NCI-H345 (cell line): ENCODE data around the gene ZNF202.
A peak's percentile ranks its signal among the peaks of the same experiment; 100 is the strongest.
"Not testable (repeated sequence)": the region's sequence is repeated elsewhere in the genome, so short reads cannot be mapped to it uniquely, and the experiment has no call there.

Experiments
- DNase-seq: peaks from one replicate; lab custom pipeline; 2025; lab: John Stamatoyannopoulos, UW

ZNF202 gene

GRCh38 chr11:123742031-123742723, 717 bp upstream of the ZNF202 start:
- no peak for DNase-seq

GRCh38 chr11:123740787-123741158, 687 bp downstream of the ZNF202 start:
- no peak for DNase-seq

GRCh38 chr11:123738374-123738773, 3.1 kb downstream of the ZNF202 start:
- no peak for DNase-seq

GRCh38 chr11:123736769-123737168, 4.7 kb downstream of the ZNF202 start:
- no peak for DNase-seq

- DNase-seq: no peak
Observed at GRCh38 chr11:123729602-123730001, 11.9 kb downstream of the ZNF202 start.

- DNase-seq: no peak
Observed at GRCh38 chr11:123725995-123726655, 15.3 kb downstream of the ZNF202 start.

- no peak for DNase-seq
Observed at GRCh38 chr11:123719452-123719851, 22.0 kb downstream of the ZNF202 start.

GRCh38 chr11:123718469-123718868, 23.0 kb downstream of the ZNF202 start:
- peak; percentile 6 for DNase-seq

- no peak for DNase-seq
Observed at GRCh38 chr11:123718063-123718462, 23.4 kb downstream of the ZNF202 start.

- not testable (repeated sequence) for DNase-seq
Observed at GRCh38 chr11:123712627-123713026, 28.8 kb downstream of the ZNF202 start.

GRCh38 chr11:123707606-123708205, 33.8 kb downstream of the ZNF202 start:
- peak; percentile 80 for DNase-seq

- DNase-seq: no peak
Observed at GRCh38 chr11:123707206-123707605, 34.3 kb downstream of the ZNF202 start.

- no peak for DNase-seq
Observed at GRCh38 chr11:123704341-123704740, 37.1 kb downstream of the ZNF202 start.

GRCh38 chr11:123702696-123703095, 38.8 kb downstream of the ZNF202 start:
- no peak for DNase-seq

- no peak for DNase-seq
Observed at GRCh38 chr11:123702139-123702538, 39.3 kb downstream of the ZNF202 start.

GRCh38 chr11:123700772-123701171, 40.7 kb downstream of the ZNF202 start:
- no peak for DNase-seq

- no peak for DNase-seq
Observed at GRCh38 chr11:123698546-123699127, 42.8 kb downstream of the ZNF202 start.

- no peak for DNase-seq
Observed at GRCh38 chr11:123696183-123696582, 45.3 kb downstream of the ZNF202 start.

- DNase-seq: no peak
Observed at GRCh38 chr11:123695231-123695630, 46.2 kb downstream of the ZNF202 start.

- DNase-seq: no peak
Observed at GRCh38 chr11:123694551-123694950, 46.9 kb downstream of the ZNF202 start.

GRCh38 chr11:123692961-123693360, 48.5 kb downstream of the ZNF202 start:
- DNase-seq: no peak

- no peak for DNase-seq
Observed at GRCh38 chr11:123690485-123690884, 51.0 kb downstream of the ZNF202 start.

GRCh38 chr11:123684601-123685000, 56.9 kb downstream of the ZNF202 start:
- DNase-seq: no peak
